Liver (tissue), 9 donors: ENCODE results near the gene OPRL1. TPM values are rescaled to one million over a fixed set of nuclear protein-coding genes. Genes with fewer than 3 reads are reported as not detected.

Experiments
- DNase-seq: peaks from one replicate; pipeline ENCODE4 v3.0.0-alpha.2; 2017; ENCODE audit warnings: low spot score
- H3K27ac ChIP-seq, 2 donors: one replicate each; pipeline ENCODE4 v1.7.0; 2013; ENCODE audit warnings: inconsistent platforms in 2 of 2, low read length in 2 of 2, control low read depth in 1 of 2, low read depth in 1 of 2, mild to moderate bottlenecking in 1 of 2
- H3K27me3 ChIP-seq, 4 donors: one replicate each; pipeline versions ENCODE4 v1.6.1 to v1.7.0; 2013; ENCODE audit warnings: low read length in 3 of 4, inconsistent platforms in 1 of 4, mild to moderate bottlenecking in 1 of 4, moderate library complexity in 1 of 4; ENCODE audit not compliant: control insufficient read depth in 4 of 4, insufficient read depth in 4 of 4
- H3K36me3 ChIP-seq, 4 donors: one replicate each; pipeline versions ENCODE4 v1.6.1 to v1.7.0; 2013; ENCODE audit warnings: low read length in 3 of 4, mild to moderate bottlenecking in 3 of 4, low read depth in 1 of 4, moderate library complexity in 1 of 4; ENCODE audit not compliant: control insufficient read depth in 4 of 4, insufficient read depth in 3 of 4
- H3K4me1 ChIP-seq, 4 donors: one replicate each; pipeline versions ENCODE4 v1.6.1 to v1.7.0; 2013; ENCODE audit warnings: low read length in 3 of 4, mild to moderate bottlenecking in 3 of 4, moderate library complexity in 1 of 4; ENCODE audit not compliant: control insufficient read depth in 4 of 4, insufficient read depth in 4 of 4
- H3K4me3 ChIP-seq, 3 donors: one replicate each; pipeline versions ENCODE4 v1.6.1 to v1.7.0; 2013; ENCODE audit warnings: low read length in 3 of 3, control low read depth in 1 of 3, low read depth in 1 of 3, mild to moderate bottlenecking in 1 of 3
- H3K9ac ChIP-seq, 2 donors: one replicate each; pipeline ENCODE4 v1.7.0; 2013; ENCODE audit warnings: low read length in 2 of 2, mild to moderate bottlenecking in 2 of 2, moderate library complexity in 2 of 2, control low read depth in 1 of 2, low read depth in 1 of 2
- H3K9me3 ChIP-seq, 4 donors: one replicate each; pipeline versions ENCODE4 v1.6.1 to v1.7.0; 2013; ENCODE audit warnings: low read length in 3 of 4; ENCODE audit not compliant: control insufficient read depth in 4 of 4
- ATF3 ChIP-seq: IDR thresholded peaks from 2 replicates; pipeline ENCODE4 v1.6.1; 2016; ENCODE audit warnings: antibody characterized with exemption
- CTCF ChIP-seq: fragments of 150-350 bp; IDR thresholded peaks from 2 replicates; pipeline ENCODE4 v1.5.1; 2017; ENCODE audit warnings: improper control_type of control experiment, low read depth, low read length; ENCODE audit not compliant: missing input control
- EGR1 ChIP-seq, 2 donors: IDR thresholded peaks; 2 replicates each; pipeline ENCODE4 v1.6.1; 2016 to 2018; ENCODE audit warnings: antibody characterized with exemption in 2 of 2, low read depth in 2 of 2
- FOXA1 ChIP-seq: IDR thresholded peaks from 2 replicates; pipeline ENCODE4 v1.6.1; 2016; ENCODE audit warnings: antibody characterized with exemption
- FOXA2 ChIP-seq: IDR thresholded peaks from 2 replicates; pipeline ENCODE4 v1.6.1; 2016; ENCODE audit warnings: antibody characterized with exemption
- GABPA ChIP-seq, 2 donors: IDR thresholded peaks in 1 of 2; conservative IDR thresholded peaks in 1 of 2; 2 replicates each; pipeline ENCODE4 v1.6.1; 2016; ENCODE audit warnings: antibody characterized with exemption in 2 of 2, mild to moderate bottlenecking in 1 of 2, moderate library complexity in 1 of 2
- HNF4A ChIP-seq, 2 donors: conservative IDR thresholded peaks; 2 replicates each; pipeline ENCODE4 v1.6.1; 2016; ENCODE audit warnings: antibody characterized with exemption in 2 of 2, mild to moderate bottlenecking in 2 of 2
- HNF4G ChIP-seq: IDR thresholded peaks from 2 replicates; pipeline ENCODE4 v1.6.1; 2016; ENCODE audit warnings: antibody characterized with exemption
- JUND ChIP-seq, 2 donors: IDR thresholded peaks; 2 replicates each; pipeline ENCODE4 v1.6.1; 2016; ENCODE audit warnings: antibody characterized with exemption in 2 of 2
- MAX ChIP-seq: IDR thresholded peaks from 2 replicates; pipeline ENCODE4 v1.6.1; 2016; ENCODE audit warnings: antibody characterized with exemption
- NR2F2 ChIP-seq: IDR thresholded peaks from 2 replicates; pipeline ENCODE4 v1.6.1; 2016; ENCODE audit warnings: antibody characterized with exemption
- RAD21 ChIP-seq, 2 donors: IDR thresholded peaks; 2 replicates each; pipeline ENCODE4 v1.6.1; 2016; ENCODE audit warnings: antibody characterized with exemption in 2 of 2, mild to moderate bottlenecking in 2 of 2
- REST ChIP-seq: IDR thresholded peaks from 2 replicates; pipeline ENCODE4 v1.6.1; 2016; ENCODE audit warnings: antibody characterized with exemption, mild to moderate bottlenecking
- RXRA ChIP-seq, 2 donors: IDR thresholded peaks; 2 replicates each; pipeline ENCODE4 v1.6.1; 2017 to 2018; ENCODE audit warnings: antibody characterized with exemption in 2 of 2, mild to moderate bottlenecking in 1 of 2
- SP1 ChIP-seq: IDR thresholded peaks from 2 replicates; pipeline ENCODE4 v1.6.1; 2018; ENCODE audit warnings: antibody characterized with exemption, mild to moderate bottlenecking
- TAF1 ChIP-seq: conservative IDR thresholded peaks from 2 replicates; pipeline ENCODE4 v1.6.1; 2016; ENCODE audit warnings: antibody characterized with exemption, mild to moderate bottlenecking
- YY1 ChIP-seq: IDR thresholded peaks from 2 replicates; pipeline ENCODE4 v1.6.1; 2016; ENCODE audit warnings: antibody characterized with exemption, mild to moderate bottlenecking
- ZBTB33 ChIP-seq: IDR thresholded peaks from 2 replicates; pipeline ENCODE4 v1.6.1; 2016; ENCODE audit warnings: antibody characterized with exemption
- WGBS: extraction: QIAGEN DNeasy Blood & Tissue Kit; methylation state at CpG from one replicate; pipeline ENCODE4 v1.1.7; 2013; 5-methylcytosine and 5-hydroxymethylcytosine counted together
- polyA plus RNA-seq, 2 donors: library from polyadenylated mRNA; stranded (reverse) in 1 of 2; unstranded in 1 of 2; fragments of 200-250 nt in 1 of 2; fragments of >200 nt in 1 of 2; fragmentation: Nextera tagmentation in 1 of 2; extraction: Ambion mirVana in 1 of 2; gene quantifications; one replicate each; pipeline versions ENCODE4 v1.2.1 to v1.2.3, GENCODE V29; 2013 to 2015
- total RNA-seq, 2 donors: library from RNA; depleted of rRNA; stranded (reverse); fragments of >200 nt; gene quantifications; one replicate each; pipeline ENCODE4 v1.2.3, GENCODE V29; 2014
- donor health status: healthy.
- donor health status: healthy.
- donor health status: healthy.
- donor health status: healthy.
- donor health status: healthy.

Gene OPRL1
- total and polyA plus RNA-seq, 4 donors, result 0.04 to 0.79 (median 0.35) TPM

- H3K9me3 ChIP-seq, result no peaks in the 10 kb centered on the region
- H3K36me3 ChIP-seq, result no peaks in the 10 kb centered on the region
- no peak for DNase-seq
- H3K27ac ChIP-seq, result no peak overlapping the region
- peaks cover 0 to 11% (median 2%) of the 10 kb centered on the region in 4 donors for H3K27me3 ChIP-seq
- TF ChIP-seq FOXA1 (no peak), HNF4A (conservative IDR thresholded peaks at IDR 0.05) (no peak), YY1 (no peak), ZBTB33 (no peak), NR2F2 (no peak), FOXA2 (no peak), REST (no peak), MAX (no peak), JUND (IDR thresholded peaks at IDR 0.05) (no peak), CTCF (no peak), RXRA (IDR thresholded peaks at IDR 0.05) (no peak), TAF1 (no peak), HNF4G (no peak), RAD21 (IDR thresholded peaks at IDR 0.05) (no peak), GABPA (IDR thresholded peaks at IDR 0.05 in 1 of 2, conservative IDR thresholded peaks at IDR 0.05 in 1 of 2) (no peak), ATF3 (no peak), EGR1 (IDR thresholded peaks at IDR 0.05; ENCODE audit: low read depth in 2 of 2) (no peak), SP1 (no peak)
- WGBS, result 73% methylated on average over 8 of the region's 8 CpGs
- H3K4me1 ChIP-seq, result peaks cover 0 to 13% (median 3%) of the 10 kb centered on the region in 4 donors
- H3K4me3 ChIP-seq, result peak overlapping the region in 1 of 3 donors; percentile 51
- H3K9ac ChIP-seq, result no peak overlapping the region
These were observed 32.9 kb upstream of the OPRL1 start for GRCh38 chr20:64047046-64047389.
